Fibroblast of pulmonary artery (primary cell): Measurements from ENCODE around the gene YAP1.

Source experiments
- DNase-seq: peaks from one replicate; pipeline ENCODE4 v3.0.0-alpha.2; 2010; ENCODE audit warnings: low read depth
- H3K4me3 ChIP-seq: replicated peaks from 2 replicates; pipeline ENCODE4 v1.5.1; 2011; ENCODE audit warnings: low read depth, mild to moderate bottlenecking, control low read depth, low read length, moderate library complexity
- CTCF ChIP-seq: IDR thresholded peaks from 2 replicates; pipeline ENCODE4 v1.5.1; 2011; ENCODE audit warnings: mild to moderate bottlenecking, control low read depth, low read length, inconsistent platforms; ENCODE audit errors: missing control alignments

The YAP1 gene

GRCh38 chr11:102276783-102277182 is 166.5 kb downstream of the YAP1 start:
- DNase-seq = peak; percentile 35
- TF ChIP-seq CTCF = no peak
- no peak overlapping the region for H3K4me3 ChIP-seq

- H3K4me3 ChIP-seq = peak overlapping the region; percentile 19
- DNase-seq = peak; percentile 64
- TF ChIP-seq CTCF = peak; percentile 44
Observed at GRCh38 chr11:102279641-102280170, 169.5 kb downstream of the YAP1 start.

DNA sequence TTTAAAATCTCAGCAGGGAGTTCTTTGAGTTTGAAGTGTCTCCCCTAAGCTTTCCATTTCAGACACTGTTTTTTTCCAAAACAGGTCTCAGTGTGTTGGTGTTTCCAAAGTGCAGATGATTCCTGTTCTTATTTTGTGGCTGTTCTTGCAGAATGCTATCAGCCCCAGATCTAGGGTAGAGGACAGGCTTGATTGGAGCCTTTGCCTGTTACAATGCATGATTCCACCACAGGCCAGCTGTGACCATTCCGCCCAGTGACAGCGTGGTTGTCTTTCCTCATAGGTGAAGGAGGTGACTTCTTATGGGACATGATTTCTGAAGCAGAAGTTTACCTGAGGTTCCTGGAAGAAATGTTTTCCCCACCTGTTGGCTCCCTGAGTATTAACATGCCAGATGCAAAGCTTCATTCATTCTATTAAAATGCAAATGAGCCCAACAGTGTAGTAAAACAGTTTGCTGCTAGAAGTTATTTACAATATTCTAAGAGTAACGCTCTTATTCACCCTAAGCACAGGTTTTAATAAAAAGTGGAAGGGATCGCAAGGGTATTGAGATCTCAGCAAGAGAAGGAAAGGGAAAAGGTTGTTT is 170.1 kb downstream of the YAP1 start:
- no peak for DNase-seq
- TF ChIP-seq CTCF = no peak
- H3K4me3 ChIP-seq = no peak overlapping the region
